NCI-H2081 treated with DMSO at 0.1 percent for 48 hours (cell line): ENCODE results near the gene ZSWIM2.
"Not testable (repeated sequence)": the region's sequence is repeated elsewhere in the genome, so short reads cannot be mapped to it uniquely, and the experiment has no call there.

Source experiments
- DNase-seq: peaks from one replicate; lab custom pipeline; 2025; lab: John Stamatoyannopoulos, UW

The ZSWIM2 gene

GRCh38 chr2:186842373-186842772 is 6.6 kb downstream of the ZSWIM2 start:
- DNase-seq: no peak

- no peak for DNase-seq
Measured at GRCh38 chr2:186841940-186842339, 7.0 kb downstream of the ZSWIM2 start.

- no peak for DNase-seq
Measured at GRCh38 chr2:186835628-186836027, 13.3 kb downstream of the ZSWIM2 start.

- DNase-seq: no peak
Measured at GRCh38 chr2:186827862-186828492, 21.0 kb downstream of the ZSWIM2 start.

- DNase-seq: no peak
Measured at GRCh38 chr2:186827411-186827810, 21.6 kb downstream of the ZSWIM2 start.

GRCh38 chr2:186822323-186822722 is 26.6 kb downstream of the ZSWIM2 start:
- no peak for DNase-seq

GRCh38 chr2:186820303-186820702 is 28.7 kb downstream of the ZSWIM2 start:
- DNase-seq: no peak

GRCh38 chr2:186811760-186812159 is 37.2 kb downstream of the ZSWIM2 start:
- DNase-seq: not testable (repeated sequence)

GRCh38 chr2:186806591-186806990 is 42.4 kb downstream of the ZSWIM2 start:
- DNase-seq: no peak

GRCh38 chr2:186798604-186799003 is 50.4 kb downstream of the ZSWIM2 start:
- not testable (repeated sequence) for DNase-seq

GRCh38 chr2:186784930-186785329 is 64.0 kb downstream of the ZSWIM2 start:
- DNase-seq: no peak

GRCh38 chr2:186783254-186783653 is 65.7 kb downstream of the ZSWIM2 start:
- no peak for DNase-seq

- DNase-seq: no peak
Measured at GRCh38 chr2:186780701-186781316, 68.2 kb downstream of the ZSWIM2 start.
